Measurements from ENCODE around the gene SERTAD3.

SERTAD3 gene

DNA sequence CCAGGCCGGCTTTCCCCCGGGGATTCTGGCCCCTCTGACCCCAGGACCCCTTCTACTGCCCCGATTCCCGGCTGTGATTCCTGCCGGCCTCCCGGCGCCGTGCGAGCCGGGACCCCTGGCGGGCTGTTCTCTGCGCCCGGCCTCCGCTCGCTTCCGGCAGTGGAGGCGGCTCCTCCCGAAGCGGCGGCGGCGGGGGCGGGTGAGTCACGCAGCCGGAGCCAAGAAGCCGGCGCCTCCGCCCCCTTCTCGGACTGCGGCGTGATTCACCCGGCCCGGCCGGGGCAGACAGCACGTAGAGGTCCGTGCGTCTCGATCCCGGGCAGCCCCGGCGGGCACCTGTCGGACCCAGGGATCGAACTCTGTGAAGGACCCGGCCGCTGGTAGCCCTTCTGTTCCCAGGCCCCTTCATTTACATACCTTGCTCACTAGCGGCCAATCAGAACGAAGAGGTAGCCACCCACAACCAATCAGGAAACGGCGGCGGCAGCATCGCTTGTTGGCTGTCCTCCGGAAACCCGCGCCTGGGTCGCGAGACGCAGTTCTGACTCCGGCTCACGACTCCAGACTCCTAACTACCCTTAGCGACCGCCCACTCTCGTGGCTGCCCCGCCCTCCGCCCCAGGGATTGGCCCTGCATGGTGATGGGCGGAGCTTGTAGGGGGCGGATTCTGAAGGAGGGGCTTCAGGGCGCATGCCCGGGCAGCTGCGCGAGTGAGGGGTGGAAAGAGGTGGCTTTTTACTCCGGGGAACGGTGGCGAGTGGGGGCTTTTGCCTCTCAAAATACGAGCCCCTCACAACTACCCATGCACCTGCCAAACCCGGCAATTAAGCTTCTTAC is 18.5 kb downstream of the SERTAD3 start, which contains the start of gene SERTAD1:
Gene SERTAD1 (minus strand): TSS at position 543 of the 838 bp plus-strand sequence. CDS start 2,446 bp downstream, outside the sequence.
- peak; percentile 99 for DNase-seq (ENCODE audit: low spot score)

DNA sequence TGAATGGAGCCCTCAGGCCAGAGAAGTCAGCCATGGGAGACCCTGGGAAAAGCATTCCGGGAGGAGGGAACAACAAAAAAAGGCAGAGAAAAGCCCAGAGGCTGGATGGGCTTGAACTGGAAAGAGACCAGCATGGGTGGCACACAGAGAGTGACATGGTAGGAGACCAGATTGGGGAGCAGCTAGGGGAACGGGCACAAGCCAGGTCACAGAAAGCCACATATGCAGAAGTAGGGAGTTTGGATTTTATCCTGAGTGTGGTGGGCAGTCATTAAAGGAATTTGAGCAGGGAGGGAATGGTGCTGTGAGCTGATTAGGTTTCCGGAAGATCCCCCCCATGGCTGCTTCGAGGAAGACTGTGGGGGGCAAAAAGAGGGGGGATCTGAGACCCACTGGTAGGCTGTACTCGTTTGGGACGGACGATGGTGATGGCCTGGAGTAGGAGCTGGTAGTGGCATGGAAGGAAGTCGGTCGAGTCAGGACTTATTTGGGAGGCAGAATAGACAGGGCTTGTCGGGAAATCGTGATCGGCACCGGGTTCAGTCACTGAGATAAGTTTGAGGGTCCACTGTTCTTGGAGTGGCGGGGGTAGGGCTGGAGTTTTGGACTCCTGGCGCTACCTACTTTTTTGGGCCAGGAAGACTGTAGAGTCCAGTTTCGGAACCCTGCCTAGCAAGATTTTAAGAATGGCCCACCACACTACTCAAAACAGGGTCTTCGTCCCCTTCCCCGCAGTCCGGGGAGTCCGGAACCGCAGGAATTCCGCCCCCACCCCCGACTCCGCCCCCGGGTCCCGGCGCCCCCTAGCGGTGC is 19.3 kb downstream of the SERTAD3 start:
- DNase-seq (ENCODE audit: low spot score), result no peak

DNA sequence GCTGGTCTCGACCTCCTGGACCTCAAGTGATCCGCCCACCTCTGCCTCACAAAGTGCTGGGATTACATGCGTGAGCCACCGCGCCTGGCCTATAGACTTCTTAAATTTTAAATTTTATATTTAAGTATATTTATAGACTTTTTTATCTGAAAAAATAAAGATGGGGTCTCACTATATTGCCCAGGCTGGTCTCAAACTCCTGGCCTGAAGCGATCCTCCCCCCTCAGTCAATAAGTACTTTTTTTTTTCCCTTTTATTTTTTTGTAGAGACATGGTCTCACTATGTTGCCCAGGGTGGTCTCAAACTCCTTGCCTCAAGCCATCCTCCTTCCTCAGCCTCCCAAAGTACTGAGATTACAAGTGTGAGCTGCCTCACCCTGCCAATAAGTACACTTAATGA is 20.2 kb downstream of the SERTAD3 start:
- DNase-seq (ENCODE audit: low spot score), result no peak

DNA sequence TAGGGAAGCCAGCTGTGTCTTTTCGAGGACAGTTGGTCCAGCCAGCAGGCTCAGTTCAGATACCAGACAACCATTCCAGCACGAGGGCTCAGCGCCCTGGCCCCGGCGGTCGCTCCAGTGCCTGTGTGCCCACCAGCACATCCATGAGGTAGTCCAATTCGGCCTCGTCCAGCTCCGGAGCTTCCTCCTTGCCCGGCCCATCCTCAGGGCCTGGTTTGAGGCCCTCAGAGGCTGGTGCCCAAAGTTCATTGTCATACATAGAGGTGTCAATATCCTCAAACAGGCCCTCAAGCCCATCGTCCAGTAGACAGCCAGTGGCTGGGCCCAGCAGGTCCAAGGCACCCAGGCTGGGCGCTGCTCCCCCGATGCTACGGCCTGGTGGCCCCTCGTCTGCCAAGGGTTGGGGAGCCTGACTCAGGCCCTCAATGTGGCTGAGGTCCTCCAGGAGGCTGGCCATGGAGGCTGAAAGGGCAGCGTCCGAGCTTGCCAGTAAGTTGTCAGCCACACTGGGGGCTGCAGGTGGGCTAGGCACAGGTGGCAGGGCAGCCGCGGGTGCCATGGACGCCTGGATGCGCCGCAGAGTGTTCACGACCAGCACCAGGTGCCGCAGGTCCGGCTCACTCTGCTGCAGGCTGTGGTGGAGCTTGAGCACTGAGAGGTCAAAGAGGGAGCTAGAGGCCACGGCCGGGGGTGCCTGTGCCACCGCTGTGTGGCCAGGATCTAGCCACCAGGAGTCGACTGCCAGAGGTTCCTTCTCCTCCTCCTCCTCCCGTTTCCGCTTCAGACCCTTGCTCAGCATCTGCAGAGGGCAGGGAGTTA is 21.2 kb downstream of the SERTAD3 start:
- no peak for DNase-seq (ENCODE audit: low spot score)

GRCh38 chr19:40421993-40422747 is 22.0 kb downstream of the SERTAD3 start:
- no peak for DNase-seq (ENCODE audit: low spot score)

DNA sequence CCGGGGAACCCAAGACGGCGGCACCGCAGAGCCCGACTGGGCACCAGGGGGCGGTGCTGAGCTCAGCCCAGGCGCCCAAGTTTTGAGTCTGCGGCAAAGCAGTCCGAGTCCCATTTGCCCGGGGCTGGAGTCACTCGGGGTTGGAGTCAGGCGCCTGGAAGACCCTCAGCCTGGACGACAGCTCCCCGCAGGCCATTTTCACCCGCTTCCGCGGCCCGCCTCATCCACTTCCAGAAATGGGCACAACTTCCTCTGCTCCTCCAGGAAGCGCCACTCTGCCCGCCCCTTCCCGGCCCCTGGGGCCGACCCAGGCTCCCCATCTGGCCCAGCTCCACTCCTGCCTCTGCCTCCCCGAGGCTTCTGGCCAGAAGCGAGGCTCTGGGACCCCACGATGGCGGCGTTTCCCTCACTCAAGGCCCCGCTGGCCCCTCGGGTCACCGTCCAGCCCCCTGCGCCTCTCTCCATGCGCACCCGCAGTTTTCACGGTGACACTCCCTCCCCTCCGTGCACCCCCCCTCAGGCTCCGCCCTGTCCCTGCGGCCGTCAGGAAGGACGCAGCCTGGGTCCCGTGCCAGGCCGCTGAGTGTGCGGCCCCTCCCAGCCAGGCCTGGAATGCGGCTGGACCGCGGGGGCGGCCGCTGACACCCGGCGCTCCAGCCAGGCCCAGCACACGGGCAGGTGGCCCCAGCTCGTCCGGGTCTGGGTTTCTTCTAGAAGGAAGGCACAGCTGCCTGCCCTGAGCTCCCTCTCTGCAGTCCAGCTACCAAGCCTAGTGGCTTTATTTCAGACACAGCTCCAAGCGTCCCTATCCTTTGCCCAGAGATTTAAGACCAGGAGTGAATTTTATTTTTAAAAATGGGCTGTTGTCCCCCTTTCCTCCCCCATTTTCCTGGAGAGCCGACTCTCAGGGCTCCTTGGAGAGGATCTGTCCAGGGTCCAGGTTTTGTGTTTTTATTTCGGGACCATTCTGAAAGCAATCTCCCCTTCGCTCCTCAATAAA is 23.1 kb downstream of the SERTAD3 start:
- DNase-seq (ENCODE audit: low spot score), result peak; percentile 75

DNA sequence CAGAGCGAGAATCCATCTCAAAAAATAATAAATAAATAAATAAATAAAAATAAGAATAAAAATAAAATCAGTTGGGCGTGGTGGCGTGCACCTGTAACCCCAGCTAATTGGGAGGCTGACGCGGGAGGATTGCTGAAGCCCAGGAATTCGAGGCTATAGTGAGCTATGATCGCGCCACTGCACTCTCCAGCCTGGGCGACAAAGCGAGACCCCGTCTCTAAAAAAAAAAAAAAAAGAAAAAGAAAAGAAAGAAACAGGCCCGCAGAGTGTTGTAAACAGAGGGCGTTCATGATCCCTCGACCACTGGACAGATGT is 23.7 kb downstream of the SERTAD3 start:
- DNase-seq (ENCODE audit: low spot score), result no peak

- DNase-seq (ENCODE audit: low spot score), result no peak
Measured at GRCh38 chr19:40419780-40420179, 24.4 kb downstream of the SERTAD3 start.

- DNase-seq (ENCODE audit: low spot score), result no peak
Measured at GRCh38 chr19:40419066-40419612, 25.0 kb downstream of the SERTAD3 start.

DNA sequence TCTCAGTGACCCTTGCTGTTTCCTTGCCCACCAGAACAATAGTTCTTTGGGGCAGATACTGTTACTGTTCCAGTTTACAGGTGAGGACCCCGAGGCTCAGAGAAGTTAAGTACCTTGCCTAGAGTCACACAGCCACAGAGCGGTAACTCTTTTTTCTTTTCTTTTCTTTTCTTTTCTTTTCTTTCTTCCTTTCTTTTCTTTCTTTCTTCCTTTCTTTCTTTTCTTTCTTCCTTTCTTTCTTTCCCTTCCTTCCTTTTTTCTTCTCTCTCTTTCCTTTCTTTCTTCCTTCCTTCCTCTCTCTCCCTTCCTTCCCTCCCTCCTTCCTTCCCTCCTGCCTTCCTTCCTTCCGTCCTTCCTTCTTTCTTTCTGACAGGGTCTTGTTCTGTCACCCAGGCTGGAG is 26.1 kb downstream of the SERTAD3 start:
- no peak for DNase-seq (ENCODE audit: low spot score)

DNA sequence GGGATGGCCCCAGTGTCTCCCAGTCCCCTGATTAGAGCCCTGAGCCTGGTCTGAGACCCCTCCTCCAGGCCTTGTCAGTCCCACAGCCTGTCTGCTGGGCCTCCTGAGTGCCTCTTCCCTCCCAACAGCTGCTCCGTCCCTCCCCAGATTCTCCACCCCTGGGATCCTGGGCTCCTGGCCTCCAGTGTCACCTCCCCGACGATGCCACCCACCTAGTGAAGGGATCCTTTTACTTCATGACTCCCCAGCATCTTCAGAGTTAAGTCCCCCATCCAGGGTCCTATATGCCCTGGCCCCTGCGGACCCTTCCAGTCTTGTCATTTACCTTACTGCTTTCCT is 26.5 kb downstream of the SERTAD3 start:
- DNase-seq (ENCODE audit: low spot score), result no peak

- no peak for DNase-seq (ENCODE audit: low spot score)
Measured at GRCh38 chr19:40416918-40417642, 27.1 kb downstream of the SERTAD3 start.

GRCh38 chr19:40415768-40416167 is 28.4 kb downstream of the SERTAD3 start:
- no peak for DNase-seq (ENCODE audit: low spot score)

GRCh38 chr19:40414542-40415535 is 29.3 kb downstream of the SERTAD3 start:
- DNase-seq (ENCODE audit: low spot score), result no peak

DNA sequence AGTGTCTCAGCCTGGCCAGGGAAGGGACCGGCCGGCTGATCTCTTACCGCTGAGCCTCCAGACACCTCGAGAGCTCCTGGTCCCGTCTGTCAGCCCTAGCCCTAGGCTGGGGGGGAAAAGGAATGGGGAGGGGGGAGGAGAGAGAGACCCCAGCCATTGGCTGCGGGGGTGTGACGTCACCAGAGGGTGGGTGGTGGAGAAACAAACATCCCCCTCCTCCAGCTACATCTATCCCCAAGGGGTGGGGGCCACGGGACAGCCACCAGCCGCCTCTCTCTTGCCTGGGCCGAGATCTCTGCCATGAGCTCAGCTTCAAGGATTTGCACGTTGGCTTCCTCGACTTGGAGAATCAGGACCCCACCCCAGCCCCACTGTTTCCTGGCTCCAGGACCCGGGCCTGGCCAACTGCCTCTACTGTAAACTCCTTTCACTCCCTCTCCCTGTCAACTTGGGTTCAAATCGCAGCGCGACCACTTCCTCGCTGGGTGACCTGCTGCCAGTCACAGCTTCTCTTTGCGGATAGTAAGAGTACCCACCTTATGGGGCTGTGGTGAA is 30.8 kb downstream of the SERTAD3 start, which contains the start of gene PRX:
Gene PRX (minus strand): TSS at position 88 of the 555 bp plus-strand sequence. CDS start 5,446 bp downstream, outside the sequence.
- DNase-seq (ENCODE audit: low spot score), result no peak

DNA sequence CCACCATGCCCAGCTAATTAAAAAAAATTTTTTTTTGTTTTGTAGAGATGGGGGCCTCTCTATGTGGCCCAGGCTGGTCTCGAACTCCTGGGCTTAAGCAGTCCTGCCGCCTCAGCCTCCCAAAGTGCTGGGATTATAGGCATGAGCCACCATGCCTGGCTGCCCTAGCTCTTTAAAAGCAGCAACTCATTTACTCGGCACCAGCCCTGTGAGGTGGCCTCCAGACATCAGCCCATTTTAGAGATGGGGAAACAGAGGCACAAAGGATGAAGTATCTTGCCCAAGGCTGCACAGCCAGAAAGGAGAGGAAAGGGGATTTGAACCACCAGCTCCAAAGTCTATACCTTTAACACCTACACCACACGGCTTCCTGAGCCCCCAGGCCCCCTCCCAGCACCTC is 31.3 kb downstream of the SERTAD3 start:
- DNase-seq (ENCODE audit: low spot score), result no peak

- DNase-seq (ENCODE audit: low spot score), result no peak
Measured at GRCh38 chr19:40411958-40412499, 32.1 kb downstream of the SERTAD3 start.

Measured in germinal center (tissue), 1 donor.